D721Med (cell line): ENCODE measurements around the gene PHF13.

ENCODE experiments used
- DNase-seq: peaks from one replicate; pipeline ENCODE4 v3.0.0; 2011; ENCODE audit warnings: low spot score; ENCODE audit not compliant: insufficient read length
- FAIRE-seq: peaks from 2 replicates; lab custom pipeline; 2011; peaks lifted over from hg19 to GRCh38; lab: Jason Lieb, UNC
- CTCF ChIP-seq: IDR thresholded peaks from 2 replicates; pipeline ENCODE4 v1.5.1; 2012; ENCODE audit warnings: mild to moderate bottlenecking, control low read depth; ENCODE audit not compliant: insufficient read depth; ENCODE audit errors: missing control alignments

The PHF13 gene

GRCh38 chr1:6619045-6619444 is 5.5 kb downstream of the PHF13 start:
- DNase-seq (no peak), FAIRE-seq (no peak)
- no peak for TF ChIP-seq CTCF

- FAIRE-seq (no peak), DNase-seq (no peak)
- TF ChIP-seq CTCF: no peak
Observed at GRCh38 chr1:6621429-6622391, 8.2 kb downstream of the PHF13 start.

GRCh38 chr1:6622396-6623152 is 9.0 kb downstream of the PHF13 start:
- no peak for TF ChIP-seq CTCF
- no peak for FAIRE-seq

GRCh38 chr1:6623269-6623965 is 9.9 kb downstream of the PHF13 start:
- FAIRE-seq: no peak
- no peak for TF ChIP-seq CTCF
- DNase-seq: no peak

More at GRCh38 chr1:6622396-6623152, 9.0 kb downstream of the PHF13 start:
- no peak for DNase-seq

- TF ChIP-seq CTCF: peak; percentile 2
- DNase-seq (peak; percentile 66), FAIRE-seq (no peak)
Observed at GRCh38 chr1:6624710-6625583, 11.4 kb downstream of the PHF13 start, which contains the start of gene THAP3. Gene THAP3 (plus strand): TSS chr1:6624868. CDS start chr1:6625219, 351 bp downstream.

GRCh38 chr1:6625584-6626149 is 12.1 kb downstream of the PHF13 start:
- FAIRE-seq (no peak), DNase-seq (no peak)
- no peak for TF ChIP-seq CTCF
